Smooth muscle cell (in vitro differentiated cells): ENCODE measurements around the gene DENND1B. TPM values are rescaled to one million over a fixed set of nuclear protein-coding genes. Genes with fewer than 3 reads are reported as not detected.

Experiments used
- DNase-seq: peaks from one replicate; lab custom pipeline; 2025; ENCODE audit not compliant: unreplicated experiment; lab: John Stamatoyannopoulos, UW
- H2AFZ ChIP-seq: fragments of 200-600 bp; sonication (generic); 2 replicates; pipeline ENCODE4 v1.6.0; 2016; ENCODE audit warnings: antibody characterized with exemption, low read depth, mild to moderate bottlenecking
- H3F3A ChIP-seq: fragments of 200-600 bp; sonication (generic); 2 replicates; pipeline ENCODE4 v1.6.0; 2017; ENCODE audit warnings: antibody characterized with exemption, low read depth
- H3K27ac ChIP-seq: fragments of 200-600 bp; sonication (generic); 2 replicates; pipeline ENCODE4 v1.5.1; 2016; ENCODE audit warnings: low read depth, mild to moderate bottlenecking
- H3K27me3 ChIP-seq: fragments of 200-600 bp; sonication (generic); 2 replicates; pipeline ENCODE4 v1.6.1; 2016; ENCODE audit warnings: low read depth, mild to moderate bottlenecking
- H3K36me3 ChIP-seq: fragments of 200-600 bp; sonication (generic); 2 replicates; pipeline ENCODE4 v1.5.1; 2016; ENCODE audit warnings: low read depth
- H3K4me1 ChIP-seq: fragments of 200-600 bp; sonication (generic); 2 replicates; pipeline ENCODE4 v1.5.1; 2016; ENCODE audit warnings: low read depth
- H3K4me2 ChIP-seq: fragments of 200-600 bp; sonication (generic); 2 replicates; pipeline ENCODE4 v1.6.0; 2016; ENCODE audit warnings: mild to moderate bottlenecking
- H3K4me3 ChIP-seq: fragments of 200-600 bp; sonication (generic); 2 replicates; pipeline ENCODE4 v1.5.1; 2016; ENCODE audit warnings: mild to moderate bottlenecking
- H3K79me2 ChIP-seq: fragments of 200-600 bp; sonication (generic); 2 replicates; pipeline ENCODE4 v1.6.0; 2016; ENCODE audit warnings: low read depth, mild to moderate bottlenecking
- H3K9ac ChIP-seq: fragments of 200-600 bp; sonication (generic); 2 replicates; pipeline ENCODE4 v1.6.0; 2016; ENCODE audit warnings: low read depth
- H3K9me3 ChIP-seq: fragments of 200-600 bp; sonication (generic); replicated peaks from 2 replicates; pipeline ENCODE4 v1.5.1; 2016; ENCODE audit warnings: low read depth
- H4K20me1 ChIP-seq: fragments of 200-600 bp; sonication (generic); 2 replicates; pipeline ENCODE4 v1.6.0; 2016; ENCODE audit warnings: low read depth
- WGBS: methylation state at CpG from one replicate; pipeline ENCODE4 v1.1.7; 2016; ENCODE audit warnings: low lambda C conversion rate; 5-methylcytosine and 5-hydroxymethylcytosine counted together
- polyA plus RNA-seq: library from polyadenylated mRNA; unstranded; fragments of >200 nt; fragmentation: Nextera tagmentation; extraction: Ambion mirVana; gene quantifications from 2 replicates; pipeline ENCODE4 v1.2.1, GENCODE V29; 2016
- total RNA-seq: library from RNA; depleted of rRNA; stranded (reverse); fragments of >200 nt; gene quantifications from 2 replicates; pipeline ENCODE4 v1.2.3, GENCODE V29; 2014
- TF ChIP-seq, protein P1 (sequence below): fragments of 200-600 bp; sonication (generic); IDR thresholded peaks from 2 replicates; pipeline ENCODE4 v1.5.1; 2017; ENCODE audit warnings: borderline replicate concordance, mild to moderate bottlenecking, antibody characterized with exemption; ENCODE audit not compliant: insufficient read depth, poor library complexity, severe bottlenecking

Gene DENND1B
- total and polyA plus RNA-seq, 2 experiments from 2014 or later = 7.5 to 22.0 TPM

DNA sequence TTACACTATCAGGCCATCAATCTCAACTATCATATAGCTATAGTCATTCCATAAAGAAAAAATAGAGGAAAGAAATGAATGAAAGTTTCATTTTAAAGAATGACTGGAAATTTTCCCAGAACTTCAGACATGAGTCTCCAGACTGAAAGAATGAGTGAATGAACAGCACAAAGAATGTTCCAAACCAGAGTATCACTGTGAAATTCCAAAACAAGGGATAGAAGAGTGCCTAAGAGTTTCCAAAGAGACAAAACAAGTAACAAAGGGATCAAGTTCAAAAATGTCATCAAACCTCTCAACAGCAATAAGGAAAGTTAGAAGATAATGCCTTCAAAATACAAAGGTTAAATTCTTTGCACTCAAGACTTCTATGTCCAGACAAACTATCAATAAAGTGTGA lies 114.9 kb downstream of the DENND1B start:
- DNase-seq = no peak

DNA sequence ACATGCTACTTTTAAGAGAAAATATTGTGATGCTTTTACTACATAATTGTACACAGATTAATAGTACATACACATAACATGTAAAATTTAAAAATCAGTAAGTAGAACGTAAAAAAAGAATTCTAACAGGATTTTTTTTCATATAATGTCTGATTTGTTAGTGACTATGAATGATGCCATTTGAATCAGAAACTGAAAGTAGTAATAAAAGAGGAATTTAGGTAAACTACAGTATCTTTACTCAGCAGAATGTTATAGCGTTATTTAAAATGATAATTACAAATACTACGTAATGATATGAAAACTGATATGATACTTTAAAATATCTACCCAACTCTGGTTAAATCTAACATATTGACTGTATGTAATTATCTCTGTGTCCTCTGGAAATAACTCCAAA lies 116.1 kb downstream of the DENND1B start:
- no peaks in the 10 kb centered on the region for H4K20me1 ChIP-seq
- H2AFZ ChIP-seq = no peak overlapping the region
- no peak for DNase-seq
- H3K27me3 ChIP-seq = no peaks in the 10 kb centered on the region
- H3K36me3 ChIP-seq = no peaks in the 10 kb centered on the region
- no peak overlapping the region for H3K9ac ChIP-seq
- no peak overlapping the region for H3K4me2 ChIP-seq
- H3F3A ChIP-seq = no peaks in the 10 kb centered on the region
- H3K9me3 ChIP-seq = no peaks in the 10 kb centered on the region
- no peak overlapping the region for H3K4me3 ChIP-seq
- H3K4me1 ChIP-seq = peaks cover 6% of the 10 kb centered on the region
- no peak overlapping the region for H3K27ac ChIP-seq
- no peaks in the 10 kb centered on the region for H3K79me2 ChIP-seq
- 95% methylated on average over 3 of the region's 3 CpGs for WGBS
- TF ChIP-seq, protein P1, sequence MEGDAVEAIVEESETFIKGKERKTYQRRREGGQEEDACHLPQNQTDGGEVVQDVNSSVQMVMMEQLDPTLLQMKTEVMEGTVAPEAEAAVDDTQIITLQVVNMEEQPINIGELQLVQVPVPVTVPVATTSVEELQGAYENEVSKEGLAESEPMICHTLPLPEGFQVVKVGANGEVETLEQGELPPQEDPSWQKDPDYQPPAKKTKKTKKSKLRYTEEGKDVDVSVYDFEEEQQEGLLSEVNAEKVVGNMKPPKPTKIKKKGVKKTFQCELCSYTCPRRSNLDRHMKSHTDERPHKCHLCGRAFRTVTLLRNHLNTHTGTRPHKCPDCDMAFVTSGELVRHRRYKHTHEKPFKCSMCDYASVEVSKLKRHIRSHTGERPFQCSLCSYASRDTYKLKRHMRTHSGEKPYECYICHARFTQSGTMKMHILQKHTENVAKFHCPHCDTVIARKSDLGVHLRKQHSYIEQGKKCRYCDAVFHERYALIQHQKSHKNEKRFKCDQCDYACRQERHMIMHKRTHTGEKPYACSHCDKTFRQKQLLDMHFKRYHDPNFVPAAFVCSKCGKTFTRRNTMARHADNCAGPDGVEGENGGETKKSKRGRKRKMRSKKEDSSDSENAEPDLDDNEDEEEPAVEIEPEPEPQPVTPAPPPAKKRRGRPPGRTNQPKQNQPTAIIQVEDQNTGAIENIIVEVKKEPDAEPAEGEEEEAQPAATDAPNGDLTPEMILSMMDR = no peak

More for the DNA sequence above, 114.9 kb downstream of the DENND1B start:
- H3K27ac ChIP-seq = no peak overlapping the region
- no peaks in the 10 kb centered on the region for H3F3A ChIP-seq
- no peak overlapping the region for H2AFZ ChIP-seq
- H3K27me3 ChIP-seq = no peaks in the 10 kb centered on the region
- no peak overlapping the region for H3K9ac ChIP-seq
- H3K4me1 ChIP-seq = peaks cover 6% of the 10 kb centered on the region
- no peak overlapping the region for H3K4me2 ChIP-seq
- H3K36me3 ChIP-seq = no peaks in the 10 kb centered on the region
- no peak overlapping the region for H3K4me3 ChIP-seq
- H4K20me1 ChIP-seq = no peaks in the 10 kb centered on the region
- TF ChIP-seq, protein P1 = no peak
- H3K79me2 ChIP-seq = no peaks in the 10 kb centered on the region
- H3K9me3 ChIP-seq = no peaks in the 10 kb centered on the region

DNA sequence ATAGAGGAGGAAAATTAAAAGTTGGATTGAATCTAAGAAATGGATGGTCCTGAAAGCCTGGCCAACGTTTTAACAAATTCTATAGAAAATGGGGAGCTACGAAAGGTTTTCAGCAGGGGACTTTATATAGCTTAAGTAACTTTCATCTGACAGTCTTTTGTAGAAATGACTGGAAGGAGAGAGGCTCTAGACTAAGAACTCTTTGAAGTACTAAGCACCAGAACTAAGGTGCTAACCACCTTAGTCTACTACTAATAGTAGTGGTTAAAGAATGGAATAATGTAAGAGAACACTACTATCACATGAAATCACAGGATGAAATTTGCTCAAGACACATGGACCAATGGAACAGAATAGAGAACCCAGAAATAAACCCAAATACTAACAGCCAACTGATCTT lies 126.1 kb downstream of the DENND1B start:
- WGBS = 90% methylated on average over 2 of the region's 2 CpGs
- no peak for DNase-seq
- TF ChIP-seq, protein P1 = no peak

DNA sequence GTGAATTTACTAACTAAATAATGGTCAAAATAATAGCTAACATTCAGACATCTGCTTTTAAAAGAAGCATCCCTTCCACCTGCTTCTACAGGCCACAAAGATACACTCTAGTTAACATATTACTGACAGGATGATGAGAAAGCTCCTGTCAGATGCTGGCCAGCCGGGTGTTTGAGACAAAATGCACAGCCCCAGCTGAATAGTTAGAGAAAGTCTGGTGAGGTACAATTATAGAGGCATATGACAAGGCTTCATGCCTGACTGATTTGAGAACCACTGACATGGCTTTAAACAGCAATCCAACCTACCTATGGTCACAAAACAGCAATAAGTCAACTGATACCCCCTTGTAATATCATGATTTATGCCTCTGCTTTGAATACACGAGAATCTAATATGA lies 137.0 kb downstream of the DENND1B start:
- H4K20me1 ChIP-seq = no peaks in the 10 kb centered on the region
- H3K79me2 ChIP-seq = no peaks in the 10 kb centered on the region
- no peaks in the 10 kb centered on the region for H3K4me1 ChIP-seq
- no peaks in the 10 kb centered on the region for H3K27me3 ChIP-seq
- no peaks in the 10 kb centered on the region for H3F3A ChIP-seq
- H3K4me2 ChIP-seq = no peak overlapping the region
- DNase-seq = no peak
- H3K4me3 ChIP-seq = no peak overlapping the region
- no peak overlapping the region for H3K9ac ChIP-seq
- H3K27ac ChIP-seq = no peak overlapping the region
- H3K36me3 ChIP-seq = no peaks in the 10 kb centered on the region
- H3K9me3 ChIP-seq = no peaks in the 10 kb centered on the region
- TF ChIP-seq, protein P1 = no peak
- H2AFZ ChIP-seq = no peak overlapping the region
- WGBS = 79% methylated on average over 2 of the region's 2 CpGs

More for the DNA sequence above, 126.1 kb downstream of the DENND1B start:
- H3K27me3 ChIP-seq = no peaks in the 10 kb centered on the region
- no peak overlapping the region for H3K27ac ChIP-seq
- H4K20me1 ChIP-seq = no peaks in the 10 kb centered on the region
- no peaks in the 10 kb centered on the region for H3K9me3 ChIP-seq
- H3K36me3 ChIP-seq = peaks cover 10% of the 10 kb centered on the region
- no peaks in the 10 kb centered on the region for H3K4me1 ChIP-seq
- no peak overlapping the region for H3K9ac ChIP-seq
- no peaks in the 10 kb centered on the region for H3K79me2 ChIP-seq
- H2AFZ ChIP-seq = no peak overlapping the region
- no peak overlapping the region for H3K4me2 ChIP-seq
- no peak overlapping the region for H3K4me3 ChIP-seq
- H3F3A ChIP-seq = no peaks in the 10 kb centered on the region
